Measurements from ENCODE around the gene RAB13.

RAB13 gene

DNA sequence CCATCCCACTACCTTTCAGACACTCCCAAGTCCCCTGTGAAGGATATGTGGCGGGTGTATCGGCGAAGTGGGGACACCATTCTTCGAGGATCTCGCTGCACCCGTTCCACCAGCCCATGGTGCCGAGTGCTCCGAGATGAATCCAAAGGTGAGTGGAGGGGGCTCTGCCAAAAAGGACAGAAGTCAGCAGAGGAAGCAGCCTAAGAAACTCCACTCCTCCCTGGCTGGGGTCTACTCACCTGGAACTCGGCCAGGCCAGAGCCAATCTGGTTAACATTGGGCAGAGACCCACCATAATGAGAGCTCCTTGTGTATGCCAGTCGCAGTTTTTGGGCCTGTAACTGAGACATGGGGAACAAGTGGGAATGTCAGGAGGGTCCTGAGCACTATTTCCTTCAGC lies 31.3 kb downstream of the RAB13 start:
- DNase-seq: no peak

DNA sequence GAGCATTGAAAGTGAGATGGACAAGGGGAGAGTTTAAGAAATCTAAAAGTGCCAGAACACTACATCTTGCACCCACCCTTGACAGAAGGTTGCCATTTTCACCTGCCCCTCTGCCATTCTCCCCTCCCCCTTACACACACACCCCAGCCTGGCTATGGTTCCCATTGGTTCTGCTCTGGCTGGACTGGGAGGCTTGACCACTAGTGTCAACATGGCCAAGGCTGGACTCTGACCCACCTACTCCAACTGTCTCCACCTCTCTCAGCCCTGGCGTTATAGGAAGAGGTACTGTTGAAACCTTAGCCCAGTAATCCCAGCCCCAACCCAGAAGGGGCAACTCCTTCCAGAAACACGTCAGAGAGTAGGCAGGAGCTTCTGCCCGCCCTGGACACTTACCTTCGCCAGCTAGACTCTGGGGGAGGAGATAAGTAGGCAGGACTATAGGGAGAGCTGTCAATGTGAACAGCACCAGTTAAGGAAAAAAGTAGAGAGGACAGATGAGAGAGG lies 32.2 kb downstream of the RAB13 start:
- DNase-seq: no peak

GRCh38 chr1:153951801-153952200 lies 34.3 kb downstream of the RAB13 start:
- DNase-seq: no peak

DNA sequence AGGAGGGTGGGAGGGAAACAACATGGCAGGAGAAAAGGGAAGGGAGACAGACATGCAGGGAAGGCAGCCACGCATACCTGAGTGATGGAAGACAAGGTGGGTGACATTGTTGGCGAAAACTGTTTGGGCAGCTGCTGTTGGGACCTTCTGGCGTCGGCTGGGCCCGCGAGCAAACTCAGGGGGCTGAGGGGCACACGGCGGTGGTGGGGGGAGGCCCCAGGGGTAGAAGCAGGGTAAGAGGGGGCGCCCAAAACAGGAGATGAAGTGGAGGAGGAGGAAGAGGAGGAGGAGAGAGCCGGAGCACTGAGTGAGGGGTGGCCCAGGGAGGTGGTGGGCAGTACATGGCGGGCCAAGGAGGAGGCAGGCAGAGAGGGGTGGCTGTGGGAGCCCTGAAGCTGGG lies 35.0 kb downstream of the RAB13 start:
- no peak for DNase-seq

- DNase-seq: peak; percentile 89
Measured at GRCh38 chr1:153946622-153947241, 39.4 kb downstream of the RAB13 start, which contains the start of gene DENND4B. Gene DENND4B (minus strand): TSS chr1:153946718. CDS start chr1:153944374, 2,344 bp downstream.

DNA sequence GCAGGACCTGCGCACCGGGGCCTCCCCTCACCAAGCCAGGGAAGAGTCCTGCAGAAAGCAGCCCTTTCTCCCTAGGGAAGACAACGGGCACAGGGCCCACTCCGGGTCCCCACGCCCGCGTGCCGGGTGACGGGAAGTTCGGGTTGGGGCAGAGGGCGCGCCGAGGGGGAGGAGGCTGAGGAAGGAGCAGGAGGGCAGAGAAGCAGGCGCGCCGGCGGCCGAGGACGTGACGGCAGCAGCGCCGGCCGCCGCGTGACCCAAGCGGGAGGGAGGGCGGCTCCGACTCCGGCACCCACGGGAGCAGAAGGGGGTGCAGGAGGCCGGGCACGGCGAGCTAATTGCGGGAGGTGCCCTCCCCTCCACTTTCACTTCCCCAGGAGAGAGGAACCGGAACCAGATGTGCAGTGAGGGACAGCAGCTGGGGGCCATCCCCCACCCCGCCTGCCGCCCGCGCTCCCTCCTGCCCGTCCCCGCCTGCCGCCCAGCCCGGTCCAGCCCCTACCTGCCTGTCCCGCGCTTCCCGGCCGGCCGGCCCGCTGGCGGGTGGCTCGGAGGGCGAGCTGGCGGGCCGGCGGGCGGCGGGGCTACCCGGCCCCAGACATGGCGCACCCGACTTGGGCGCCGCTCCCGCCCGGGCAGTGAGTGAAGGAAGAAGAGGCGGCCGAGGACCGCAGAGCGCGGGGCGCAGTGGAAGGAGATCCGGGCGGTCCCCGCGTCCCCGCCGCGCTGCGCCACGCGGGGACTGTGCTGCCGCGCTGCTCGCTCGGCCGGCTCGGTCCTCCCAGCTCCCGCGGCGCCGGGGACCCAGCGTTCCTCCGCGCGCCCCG lies 40.1 kb downstream of the RAB13 start:
- DNase-seq: peak; percentile 84

DNA sequence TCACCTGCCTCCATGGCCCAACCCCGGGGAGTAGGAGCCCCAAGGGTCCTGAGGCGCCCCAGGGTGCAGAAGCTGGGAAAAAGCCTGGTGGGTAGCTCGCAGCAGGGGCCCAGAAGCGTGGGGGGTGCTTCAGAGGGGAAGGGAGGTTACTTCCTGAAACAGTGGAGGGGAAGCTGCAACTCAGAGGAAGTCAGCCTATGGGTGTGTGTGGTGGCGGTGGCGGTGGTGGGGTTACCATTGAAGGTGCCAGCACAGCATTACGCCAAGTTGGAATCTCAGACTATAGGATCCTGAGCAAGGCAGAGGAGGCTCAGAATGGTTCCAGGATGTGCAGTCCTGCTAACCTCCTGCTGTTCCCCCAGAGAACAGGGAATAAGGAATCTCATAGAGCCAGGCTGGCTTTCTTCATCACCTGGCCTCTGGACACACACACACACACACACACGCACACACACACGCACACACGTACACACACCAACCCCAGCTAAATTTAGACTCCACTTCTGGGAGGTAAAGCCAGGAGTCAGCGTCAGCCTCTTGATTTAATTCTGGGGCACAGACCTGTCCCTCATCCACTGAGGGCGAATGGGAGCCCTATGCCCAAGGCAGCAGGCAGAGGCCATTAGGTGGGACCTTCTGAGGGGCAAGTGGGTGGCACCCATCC lies 40.9 kb downstream of the RAB13 start:
- DNase-seq: peak; percentile 84

DNA sequence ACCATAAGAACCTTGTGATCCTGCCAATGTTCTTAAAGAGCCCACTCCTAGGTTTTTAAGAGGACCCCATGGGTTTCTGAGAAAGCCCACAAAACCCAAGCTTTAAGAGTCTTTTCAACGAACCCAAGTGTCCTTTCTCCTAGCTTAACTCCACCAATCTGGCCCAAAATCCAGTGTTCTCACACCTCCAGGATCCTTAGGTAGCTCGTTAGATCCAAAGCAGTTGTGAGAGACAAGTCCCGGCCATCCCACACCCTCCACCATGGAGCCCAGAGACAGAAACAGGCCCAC lies 41.4 kb downstream of the RAB13 start:
- DNase-seq: no peak

DNA sequence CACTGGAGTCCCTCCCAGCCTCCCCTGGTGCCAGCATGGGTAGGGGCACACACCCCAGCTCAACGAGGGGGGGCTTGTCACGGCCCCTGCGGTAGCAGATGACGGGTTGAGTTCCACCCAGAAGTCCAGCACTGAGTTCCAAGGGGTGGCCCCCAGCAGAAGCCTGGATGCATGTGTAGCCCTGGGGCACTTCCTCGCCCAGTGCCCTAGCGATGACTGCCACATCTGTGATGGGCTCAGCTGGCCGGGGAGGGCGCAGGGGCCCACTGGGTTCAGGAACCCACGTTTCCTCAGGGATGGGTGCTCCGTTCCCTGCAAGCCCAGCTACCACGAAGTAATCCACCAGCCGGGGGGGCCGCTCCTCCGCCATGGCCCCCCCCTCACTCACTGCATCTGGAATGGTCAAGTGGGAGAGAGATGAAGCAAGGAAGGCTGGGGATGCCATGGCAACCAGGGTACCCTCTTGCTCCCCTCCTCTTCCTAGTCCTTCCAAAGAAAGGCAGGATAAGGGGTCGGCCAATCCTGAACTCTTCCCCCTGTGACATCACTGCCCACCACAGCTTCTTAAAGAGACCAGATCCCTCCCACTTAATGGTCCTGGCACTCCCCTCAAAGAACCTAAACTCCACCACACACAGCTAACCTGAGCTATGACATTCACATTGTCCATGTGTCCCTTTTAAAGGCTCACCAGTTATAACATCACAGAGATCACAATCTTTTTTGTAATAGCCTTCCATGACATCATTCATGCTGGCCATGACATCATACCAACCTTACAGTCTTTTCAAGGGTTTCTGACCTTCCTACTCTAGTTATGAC lies 41.9 kb downstream of the RAB13 start:
- DNase-seq: no peak

DNA sequence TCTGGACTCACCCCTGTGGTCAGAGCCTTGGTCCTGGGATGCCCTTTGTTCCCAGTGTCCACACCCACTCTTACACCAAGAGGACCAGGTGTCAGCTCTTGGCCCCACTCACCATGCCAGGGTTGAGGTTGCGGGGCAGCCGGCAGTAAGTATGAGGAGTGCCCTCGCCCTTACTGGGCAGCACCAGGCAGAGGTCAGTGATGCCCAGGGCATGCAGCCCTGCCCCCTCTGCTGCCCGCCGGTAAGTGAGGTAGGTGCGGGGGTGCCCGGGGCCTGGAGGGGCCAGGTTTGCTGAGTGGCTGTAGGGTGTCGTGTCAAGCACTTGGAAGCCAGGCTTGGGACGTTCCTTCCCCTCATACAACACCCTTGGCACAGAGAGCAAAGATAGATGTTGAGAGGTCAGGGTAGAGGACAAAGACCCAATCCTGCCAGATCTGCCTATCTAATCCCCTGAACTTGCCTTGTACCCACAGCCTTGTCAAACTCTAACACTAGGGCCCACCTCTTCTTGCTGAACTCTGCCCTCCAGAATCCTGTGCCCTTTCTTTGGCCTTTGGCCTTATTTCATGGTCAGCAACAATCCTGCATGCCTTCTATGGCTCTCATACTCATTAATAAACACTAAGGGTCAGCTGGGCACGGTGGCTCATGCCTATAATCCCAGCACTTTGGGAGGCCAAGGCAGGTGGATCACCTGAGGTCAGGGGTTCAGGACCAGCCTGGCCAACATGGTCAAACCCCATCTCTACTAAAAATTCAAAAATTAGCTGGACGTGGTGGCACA lies 43.2 kb downstream of the RAB13 start:
- DNase-seq: no peak

DNA sequence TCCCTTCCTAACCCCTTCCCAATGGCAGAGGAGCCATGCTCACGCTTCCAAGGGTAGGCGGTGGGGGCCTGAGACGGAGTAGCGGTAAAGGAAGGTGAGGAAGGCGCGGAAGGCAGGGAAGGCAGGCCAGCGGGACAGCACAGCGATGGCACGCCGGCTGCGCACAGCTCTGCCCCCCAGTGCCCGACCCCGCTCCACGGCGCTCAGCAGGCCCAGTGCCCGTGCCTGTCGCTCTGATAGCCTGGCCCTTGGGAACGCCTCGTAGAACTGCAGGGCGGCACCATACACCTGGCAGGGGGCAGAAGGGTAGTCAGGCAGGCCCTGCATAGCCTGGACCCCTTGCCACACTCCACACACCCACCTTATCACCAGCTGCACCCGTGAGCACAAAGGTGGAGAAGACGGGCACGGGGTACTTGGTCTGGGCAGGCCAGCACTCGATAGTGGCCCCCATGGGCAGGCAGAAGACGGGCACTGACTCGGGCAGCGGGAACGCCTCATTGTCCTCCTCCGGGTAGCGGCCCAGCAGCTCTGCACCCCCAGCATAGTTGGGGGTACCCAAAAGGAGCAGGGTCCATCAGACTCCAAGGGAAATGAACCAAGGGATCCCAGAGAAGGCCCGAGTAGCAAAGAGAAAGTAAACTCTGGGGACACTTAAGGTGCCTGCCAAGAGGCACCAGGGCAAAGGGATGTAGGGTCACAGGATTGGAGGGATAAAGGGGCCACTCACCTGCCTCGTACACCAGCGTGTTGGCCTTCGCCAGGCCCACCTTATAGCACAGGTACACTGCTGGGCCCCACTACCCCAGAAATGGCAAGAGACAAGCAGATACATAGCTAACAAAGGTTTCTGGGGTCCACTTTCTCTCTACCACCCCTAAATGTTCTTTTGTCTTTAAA lies 44.1 kb downstream of the RAB13 start:
- no peak for DNase-seq

- DNase-seq: no peak
Measured at GRCh38 chr1:153940756-153941155, 45.4 kb downstream of the RAB13 start.

DNA sequence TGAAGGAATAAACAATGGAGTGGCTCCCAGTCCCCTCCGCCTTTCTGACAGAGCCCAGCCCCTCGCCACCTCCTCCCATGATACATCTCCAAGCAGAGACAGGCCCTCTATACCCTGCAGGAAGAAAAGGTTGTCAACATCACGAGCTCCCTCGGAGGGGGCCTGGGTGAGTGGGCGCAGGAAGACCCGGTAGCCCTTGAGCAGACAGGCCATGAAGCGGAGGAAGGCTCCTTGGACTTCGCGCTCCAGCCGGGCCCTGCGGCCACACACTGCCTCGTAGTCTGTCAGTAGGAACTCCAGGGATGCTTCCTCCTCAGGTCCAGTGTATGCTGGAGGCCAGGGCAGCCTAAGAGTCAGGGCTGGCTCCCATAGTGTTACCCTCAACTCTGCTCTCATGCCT lies 46.7 kb downstream of the RAB13 start:
- no peak for DNase-seq

DNA sequence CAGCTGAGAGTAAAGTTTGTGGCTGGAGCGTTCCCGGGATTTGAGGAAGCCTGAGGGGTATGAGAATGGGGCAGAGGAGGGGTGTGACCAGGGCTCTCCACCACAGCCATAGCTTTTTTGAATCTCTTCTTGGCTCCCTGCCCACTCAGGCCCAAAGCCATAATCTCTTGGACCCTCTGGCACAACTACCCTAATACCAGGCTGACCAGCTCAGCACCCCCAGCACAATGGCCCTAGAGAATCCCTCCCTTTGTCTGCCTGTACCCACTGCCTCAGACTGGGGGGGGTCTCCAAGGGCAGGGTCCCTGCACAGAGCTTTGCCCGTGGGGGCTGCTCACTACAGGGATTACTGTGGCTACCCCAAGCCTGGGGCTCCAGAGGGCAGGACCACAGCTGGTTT lies 47.1 kb downstream of the RAB13 start:
- DNase-seq: no peak

- no peak for DNase-seq
Measured at GRCh38 chr1:153937331-153937730, 48.8 kb downstream of the RAB13 start.

DNA sequence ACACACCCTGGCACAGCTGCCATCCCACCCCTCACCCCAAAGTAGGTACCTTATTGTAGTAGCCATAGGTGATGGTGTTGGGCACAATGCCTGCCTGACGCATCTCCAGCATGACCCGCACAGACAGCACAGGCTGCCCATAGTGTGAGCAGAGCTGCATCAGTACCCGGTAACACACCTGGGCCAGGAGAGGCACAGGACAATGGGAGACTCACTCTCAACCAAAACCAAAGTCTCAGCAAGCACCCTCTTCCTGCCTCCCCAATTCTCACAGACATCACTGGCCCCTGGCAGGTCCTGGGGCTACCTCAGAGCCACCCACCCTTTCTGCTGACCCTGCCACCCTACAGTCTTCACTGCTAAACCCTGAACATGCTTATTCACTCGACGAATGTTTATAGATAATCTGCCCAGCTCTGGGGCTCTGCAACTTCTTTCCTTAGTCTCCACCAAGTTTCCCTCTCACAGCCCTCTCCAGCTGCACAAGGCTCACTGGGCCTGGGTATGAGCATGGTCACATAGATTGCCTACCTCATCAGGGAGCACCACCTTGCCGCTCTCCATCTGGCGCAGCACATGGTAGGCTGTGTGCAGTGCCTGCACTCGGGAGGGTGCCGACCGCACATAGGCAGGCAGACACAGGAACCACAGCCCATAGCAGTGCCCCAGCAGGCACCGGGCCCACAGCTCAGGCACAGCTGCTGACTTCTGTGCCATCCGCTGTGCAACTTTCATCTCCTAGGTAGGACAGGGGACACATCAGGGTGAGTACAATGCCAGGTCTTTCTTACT lies 49.9 kb downstream of the RAB13 start:
- DNase-seq: no peak

DNA sequence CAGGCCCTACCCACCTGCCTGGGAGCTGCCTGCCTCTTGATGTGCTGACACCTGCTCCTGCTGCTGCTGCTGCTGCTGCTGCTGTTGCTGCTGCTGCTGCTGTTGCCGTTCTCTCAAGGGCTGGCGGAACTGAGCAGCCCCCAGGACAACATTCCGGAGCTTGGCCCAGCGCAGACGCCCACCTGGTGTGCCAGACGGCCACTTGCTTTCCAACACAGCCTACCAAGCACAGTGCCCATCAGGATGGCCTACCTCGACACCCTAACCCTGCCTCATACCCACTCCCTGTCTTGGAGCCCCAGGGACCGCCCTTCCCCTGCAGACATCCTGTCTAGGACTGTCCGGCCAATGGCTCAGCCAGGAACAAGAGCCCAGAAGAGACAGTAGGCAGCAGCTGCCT lies 51.4 kb downstream of the RAB13 start:
- no peak for DNase-seq

- no peak for DNase-seq
Measured at GRCh38 chr1:153933955-153934354, 52.2 kb downstream of the RAB13 start.

DNA sequence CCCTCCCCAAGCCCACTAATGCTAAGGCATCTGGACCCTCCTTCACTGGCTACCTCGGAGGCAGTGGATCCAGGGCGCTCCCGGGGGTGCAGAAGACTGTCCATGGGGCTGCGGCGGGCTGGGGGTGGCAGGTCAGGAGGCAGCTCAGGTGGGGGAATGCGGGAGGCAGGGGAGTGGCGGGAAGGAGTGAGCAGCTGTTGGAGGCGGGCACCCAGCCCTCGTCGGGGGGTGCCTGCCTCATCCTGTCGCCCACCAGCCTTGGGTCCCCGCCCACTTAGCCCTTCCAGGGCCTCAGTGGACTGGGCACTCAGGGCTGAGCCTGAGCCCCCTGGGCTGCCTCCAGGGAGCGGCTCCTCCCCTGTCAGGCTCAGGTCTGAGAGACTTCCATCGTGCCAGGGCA lies 52.7 kb downstream of the RAB13 start:
- no peak for DNase-seq

Data from activated CD4-positive, alpha-beta T cell treated with anti-CD3 and anti-CD28 coated beads, Interleukin-2, Interleukin-6, amounts not matched to agents 100 ng/mL and 50 ng/mL, durations not matched to agents 16 hours and 8 hours (primary cell).